SU-DHL-6 (cell line): ENCODE results near the gene COL20A1.

ENCODE experiments used
- CTCF ChIP-seq: fragments of 200-600 bp; sonication (generic); IDR thresholded peaks from one replicate; pipeline ENCODE4 v1.5.1; 2017; ENCODE audit warnings: antibody characterized with exemption, mild to moderate bottlenecking, low read length, moderate library complexity; ENCODE audit not compliant: insufficient read depth, poor library complexity, severe bottlenecking
- EZH2phosphoT487 ChIP-seq: fragments of 200-600 bp; sonication (generic), shearing (Covaris generic); conservative IDR thresholded peaks from 2 replicates; pipeline ENCODE4 v1.6.1; 2018; ENCODE audit warnings: mild to moderate bottlenecking, antibody characterized with exemption, low read length, moderate library complexity, mixed read lengths

GRCh38 chr20:63278661-63279060 is 14.3 kb upstream of the COL20A1 start:
- TF ChIP-seq CTCF (no peak), EZH2phosphoT487 (no peak)
